K562 (cell line): Measurements from ENCODE around the gene SLC35A2. TPM values are rescaled to one million over a fixed set of nuclear protein-coding genes. Genes with fewer than 3 reads are reported as not detected.
A peak's percentile ranks its signal among the peaks of the same experiment; 100 is the strongest.

Experiments
- CTCFL ChIP-seq: IDR thresholded peaks from 2 replicates; pipeline ENCODE4 v1.6.1; 2011; ENCODE audit warnings: borderline replicate concordance, low read depth, mild to moderate bottlenecking, moderate library complexity, low read length; ENCODE audit not compliant: insufficient read depth, poor library complexity, severe bottlenecking
- GABPB2 ChIP-seq: fragments of 250-450 bp; sonication (Bioruptor Pico); conservative IDR thresholded peaks from 2 replicates; pipeline ENCODE4 v1.5.1; 2021; ENCODE audit warnings: mild to moderate bottlenecking
- HMGN3 ChIP-seq: IDR thresholded peaks from 2 replicates; pipeline ENCODE4 v1.6.1; 2011; ENCODE audit warnings: borderline replicate concordance, low read depth, mild to moderate bottlenecking, mixed read lengths, low read length; ENCODE audit not compliant: insufficient read length; ENCODE audit errors: extremely low read depth
- STAT6 ChIP-seq: sonication (generic); formaldehyde crosslinking; IDR thresholded peaks from 2 replicates; pipeline ENCODE4 v1.8.1; 2023; ENCODE audit warnings: mild to moderate bottlenecking, missing genetic modification reagents
- TFE3 ChIP-seq: fragments of 450-650 bp; formaldehyde crosslinking; IDR thresholded peaks from 2 replicates; pipeline ENCODE4 v1.4.0; 2020; ENCODE audit warnings: mild to moderate bottlenecking, mixed read lengths
- THAP7 ChIP-seq: fragments of 250-450 bp; sonication (Bioruptor Pico); IDR thresholded peaks from 2 replicates; pipeline ENCODE4 v1.5.0; 2021
- ZNF444 ChIP-seq: fragments of 250-450 bp; sonication (Bioruptor Pico); IDR thresholded peaks from 2 replicates; pipeline ENCODE4 v1.4.0; 2020; ENCODE audit warnings: mild to moderate bottlenecking, moderate library complexity
- ZNF592 ChIP-seq: fragments of 450-650 bp; IDR thresholded peaks from 2 replicates; pipeline ENCODE4 v1.6.1; 2017; ENCODE audit warnings: antibody characterized with exemption, mild to moderate bottlenecking
- polyA plus RNA-seq, 8 experiments: library from polyadenylated mRNA; depleted of rRNA in 4 of 8; stranded (reverse) in 5 of 8; unstranded in 3 of 8; fragments of >200 nt; fragmentation: Nextera tagmentation in 2 of 8; fragmentation: Illumina TruSeq in 1 of 8; extraction: Ambion mirVana in 2 of 8; extraction: Trizol in 1 of 8; gene quantifications; 2 replicates each; pipeline versions ENCODE4 v1.2.1 to v1.2.3, GENCODE V29; 2011 to 2014; ENCODE audit warnings: inconsistent platforms in 1 of 8, missing spikeins in 1 of 8
- total RNA-seq, 7 experiments: library from RNA; depleted of rRNA in 6 of 7; stranded (reverse); fragments of >200 nt in 6 of 7; fragmentation: Illumina TruSeq in 2 of 7; extraction: Trizol in 2 of 7; gene quantifications; 2 replicates each; pipeline versions ENCODE4 v1.2.1 to v1.2.3, GENCODE V29; 2011 to 2021; ENCODE audit warnings: low replicate concordance in 1 of 7

SLC35A2 gene
- total and polyA plus RNA-seq, 9 of the 15 experiments (the other 6 are each of a cell fraction or from before 2014, with no cell fraction given), result 3.3 to 38.9 (median 20.0) TPM

GRCh38 chrX:48891402-48892288 lies 19.8 kb downstream of the SLC35A2 start (continued):
- TF ChIP-seq ZNF592 (no peak), GABPB2 (CRISPR knock-in tag) (no peak), ZNF444 (CRISPR knock-in tag) (no peak), THAP7 (CRISPR knock-in tag) (no peak), TFE3 (CRISPR knock-in tag) (no peak), HMGN3 (peak; percentile 10), STAT6 (CRISPR knock-in tag) (no peak), CTCFL (peak; percentile 81)
